BLaER1 treated with 17β-estradiol and CSF1 and Interleukin-3, amounts not matched to agents 10 nM and 100 nM (cell line): ENCODE data around the gene SLC16A12.

Source experiments
- H3K27ac ChIP-seq, 11 experiments: shearing (Covaris generic); formaldehyde crosslinking; 2 replicates each; pipeline ENCODE4 v1.8.1; 2022
- H3K27me3 ChIP-seq, 11 experiments: shearing (Covaris generic); formaldehyde crosslinking; 2 replicates each; pipeline ENCODE4 v1.8.1; 2022
- H3K36me3 ChIP-seq, 11 experiments: shearing (Covaris generic); formaldehyde crosslinking; 2 replicates each; pipeline ENCODE4 v1.8.1; 2022
- H3K4me1 ChIP-seq, 10 experiments: shearing (Covaris generic); formaldehyde crosslinking; 2 replicates each; pipeline ENCODE4 v1.8.1; 2022
- H3K4me2 ChIP-seq, 11 experiments: shearing (Covaris generic); formaldehyde crosslinking; 2 replicates each; pipeline ENCODE4 v1.8.1; 2022
- H3K4me3 ChIP-seq, 10 experiments: shearing (Covaris generic); formaldehyde crosslinking; 2 replicates each; pipeline ENCODE4 v1.8.1; 2022
- H3K9ac ChIP-seq, 11 experiments: shearing (Covaris generic); formaldehyde crosslinking; 2 replicates each; pipeline ENCODE4 v1.8.1; 2022
- H3K9me3 ChIP-seq, 11 experiments: shearing (Covaris generic); formaldehyde crosslinking; replicated peaks in 1 of 11; 2 replicates each; pipeline ENCODE4 v1.8.1; 2022
- H4K20me1 ChIP-seq, 11 experiments: shearing (Covaris generic); formaldehyde crosslinking; 2 replicates each; pipeline ENCODE4 v1.8.1; 2022
- Cebpa-rat ChIP-seq, 11 experiments: shearing (Covaris generic); IDR thresholded peaks; 2 replicates each; pipeline ENCODE4 v1.8.1; 2022

SLC16A12 gene

GRCh38 chr10:89479771-89480446 lies 55.5 kb downstream of the SLC16A12 start:
- no peak overlapping the region for H3K4me3 ChIP-seq
- H3K4me1 ChIP-seq = peaks cover 0 to 18% (median 4%) of the 10 kb centered on the region in 10 experiments; a peak in 10 of 20 replicates
- no peak overlapping the region for H3K9ac ChIP-seq
- H3K27ac ChIP-seq = no peak overlapping the region
- no peaks in the 10 kb centered on the region for H3K36me3 ChIP-seq
- no peaks in the 10 kb centered on the region for H4K20me1 ChIP-seq
- no peak for TF ChIP-seq Cebpa-rat (IDR thresholded peaks at IDR 0.05)
- H3K27me3 ChIP-seq = no peaks in the 10 kb centered on the region
- no peak overlapping the region for H3K4me2 ChIP-seq
- H3K9me3 ChIP-seq = no peaks in the 10 kb centered on the region

GRCh38 chr10:89478739-89479654 lies 56.4 kb downstream of the SLC16A12 start:
- Histone ChIP-seq H3K36me3 (no peaks in the 10 kb centered on the region), H4K20me1 (no peaks in the 10 kb centered on the region), H3K27ac (no peak overlapping the region), H3K9ac (no peak overlapping the region), H3K9me3 (no peaks in the 10 kb centered on the region), H3K4me2 (peak overlapping the region in 2 of 11 experiments; percentile 4 to 39; a peak in 3 of 22 replicates), H3K4me3 (no peak overlapping the region), H3K4me1 (peaks cover 0 to 18% (median 4%) of the 10 kb centered on the region in 10 experiments; a peak in 10 of 20 replicates), H3K27me3 (no peaks in the 10 kb centered on the region)
- TF ChIP-seq Cebpa-rat (IDR thresholded peaks at IDR 0.05) = no peak

GRCh38 chr10:89478085-89478738 lies 57.2 kb downstream of the SLC16A12 start:
- Histone ChIP-seq H3K9me3 (no peaks in the 10 kb centered on the region), H3K4me1 (peaks cover 0 to 18% (median 4%) of the 10 kb centered on the region in 10 experiments; a peak in 10 of 20 replicates), H3K4me2 (peak overlapping the region in 4 of 11 experiments; percentile 10 to 74 (median 46); a peak in 6 of 22 replicates), H4K20me1 (no peaks in the 10 kb centered on the region), H3K27me3 (no peaks in the 10 kb centered on the region), H3K9ac (no peak overlapping the region), H3K27ac (no peak overlapping the region), H3K36me3 (no peaks in the 10 kb centered on the region), H3K4me3 (no peak overlapping the region)
- TF ChIP-seq Cebpa-rat (IDR thresholded peaks at IDR 0.05) = no peak

DNA sequence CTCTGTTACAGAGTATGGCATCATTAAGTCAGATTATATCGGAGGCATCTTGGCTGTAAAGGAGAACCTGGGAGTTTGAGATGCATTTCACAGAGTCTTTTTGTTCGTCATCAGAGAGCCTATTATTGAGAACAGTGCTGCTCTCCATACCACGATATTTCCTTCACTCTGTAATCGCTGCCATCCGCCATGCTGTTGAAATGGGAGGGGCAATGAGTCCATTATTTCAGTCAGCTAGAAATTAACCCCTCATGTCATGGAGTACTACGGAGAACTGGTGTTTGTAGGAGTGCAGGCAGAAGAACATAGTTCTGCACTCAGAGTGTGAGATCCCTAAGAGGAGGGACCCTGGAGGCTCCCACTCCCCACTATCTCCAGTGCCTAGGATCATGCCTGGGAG lies 59.2 kb downstream of the SLC16A12 start:
- no peaks in the 10 kb centered on the region for H4K20me1 ChIP-seq
- no peak overlapping the region for H3K4me2 ChIP-seq
- no peak overlapping the region for H3K4me3 ChIP-seq
- H3K9ac ChIP-seq = no peak overlapping the region
- H3K4me1 ChIP-seq = peaks cover 0 to 18% (median 4%) of the 10 kb centered on the region in 10 experiments; a peak in 10 of 20 replicates
- TF ChIP-seq Cebpa-rat (IDR thresholded peaks at IDR 0.05) = no peak
- no peaks in the 10 kb centered on the region for H3K9me3 ChIP-seq
- H3K36me3 ChIP-seq = no peaks in the 10 kb centered on the region
- no peaks in the 10 kb centered on the region for H3K27me3 ChIP-seq
- H3K27ac ChIP-seq = no peak overlapping the region

- no peak overlapping the region for H3K27ac ChIP-seq
- no peaks in the 10 kb centered on the region for H3K9me3 ChIP-seq
- no peak overlapping the region for H3K4me3 ChIP-seq
- no peaks in the 10 kb centered on the region for H3K27me3 ChIP-seq
- no peaks in the 10 kb centered on the region for H3K36me3 ChIP-seq
- H3K4me1 ChIP-seq = peaks cover 0 to 21% (median 5%) of the 10 kb centered on the region in 10 experiments; a peak in 11 of 20 replicates
- TF ChIP-seq Cebpa-rat (IDR thresholded peaks at IDR 0.05) = no peak
- H4K20me1 ChIP-seq = no peaks in the 10 kb centered on the region
- H3K4me2 ChIP-seq = no peak overlapping the region
- H3K9ac ChIP-seq = no peak overlapping the region
These were observed 59.8 kb downstream of the SLC16A12 start for GRCh38 chr10:89475591-89475998.

- Histone ChIP-seq H3K4me3 (no peak overlapping the region), H3K4me1 (peaks cover 0 to 25% (median 7%) of the 10 kb centered on the region in 10 experiments; a peak in 11 of 20 replicates), H3K27ac (no peak overlapping the region), H3K9me3 (no peaks in the 10 kb centered on the region), H3K36me3 (no peaks in the 10 kb centered on the region), H3K9ac (no peak overlapping the region), H3K27me3 (no peaks in the 10 kb centered on the region), H3K4me2 (no peak overlapping the region), H4K20me1 (no peaks in the 10 kb centered on the region)
- no peak for TF ChIP-seq Cebpa-rat (IDR thresholded peaks at IDR 0.05)
These were observed 60.3 kb downstream of the SLC16A12 start for GRCh38 chr10:89475125-89475524.

DNA sequence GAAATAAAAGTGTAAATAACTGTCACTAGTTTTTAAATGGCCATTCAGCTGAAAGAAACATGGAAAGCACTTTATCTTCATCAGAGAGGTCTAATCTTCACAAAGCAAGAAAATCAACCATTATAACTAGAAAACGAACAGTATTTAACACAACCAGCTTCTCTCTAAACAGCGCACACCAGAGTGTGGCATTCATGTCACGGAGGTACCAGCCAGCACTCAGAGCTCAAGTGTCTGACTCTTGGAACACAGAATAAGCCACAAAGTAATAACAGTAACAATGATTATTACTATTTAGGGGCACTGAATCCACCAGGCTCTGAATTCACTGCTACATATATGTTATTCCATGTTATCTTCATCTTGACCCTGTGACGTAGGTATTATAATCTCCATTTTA lies 60.9 kb downstream of the SLC16A12 start:
- TF ChIP-seq Cebpa-rat (IDR thresholded peaks at IDR 0.05) = no peak
- Histone ChIP-seq H3K4me2 (no peak overlapping the region), H3K4me3 (no peak overlapping the region), H3K9ac (no peak overlapping the region), H4K20me1 (no peaks in the 10 kb centered on the region), H3K36me3 (no peaks in the 10 kb centered on the region), H3K9me3 (no peaks in the 10 kb centered on the region), H3K4me1 (peaks cover 0 to 31% (median 12%) of the 10 kb centered on the region in 10 experiments; a peak in 11 of 20 replicates), H3K27me3 (no peaks in the 10 kb centered on the region), H3K27ac (no peak overlapping the region)

DNA sequence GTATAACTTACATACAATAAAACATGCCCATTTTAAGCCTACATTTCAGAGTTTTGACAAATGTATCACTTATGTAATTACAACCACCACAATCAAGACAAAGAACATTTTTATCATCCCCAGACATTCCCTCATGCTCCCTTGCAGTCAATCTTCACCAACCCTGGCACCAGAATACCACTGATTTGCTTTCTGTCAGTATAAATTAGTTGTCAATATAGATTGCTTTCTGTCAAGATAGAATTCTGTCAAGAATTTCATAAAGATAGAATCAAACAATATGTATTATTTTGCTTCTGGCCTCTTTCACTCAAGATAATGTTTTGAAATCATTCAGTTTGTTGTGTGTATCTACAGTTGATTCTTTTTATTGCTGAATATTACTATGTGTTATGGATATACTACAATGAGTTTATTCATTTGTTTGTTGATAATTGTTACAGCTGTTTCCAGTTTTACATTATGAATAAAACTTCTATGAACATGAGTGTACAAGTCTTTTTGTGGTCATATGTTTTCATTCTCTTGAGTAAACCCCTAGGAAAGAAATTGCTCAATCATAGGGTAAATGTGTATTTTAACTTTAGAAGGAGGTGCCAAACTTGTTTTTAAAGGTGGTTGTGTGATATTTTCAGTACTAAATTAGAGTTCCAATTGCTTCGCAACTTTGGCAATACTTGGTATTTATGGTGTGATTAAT lies 64.1 kb downstream of the SLC16A12 start:
- H3K9me3 ChIP-seq = no peaks in the 10 kb centered on the region
- H3K27ac ChIP-seq = no peak overlapping the region
- no peak overlapping the region for H3K9ac ChIP-seq
- no peaks in the 10 kb centered on the region for H3K27me3 ChIP-seq
- no peak for TF ChIP-seq Cebpa-rat (IDR thresholded peaks at IDR 0.05)
- H3K4me2 ChIP-seq = 0 out of 22 replicates have a peak overlapping the region, but pooled peaks of 1 of the 11 experiments have one; percentile 70
- H3K4me1 ChIP-seq = peaks cover 0 to 24% (median 10%) of the 10 kb centered on the region in 10 experiments; a peak in 10 of 20 replicates
- H3K36me3 ChIP-seq = no peaks in the 10 kb centered on the region
- H3K4me3 ChIP-seq = no peak overlapping the region
- no peaks in the 10 kb centered on the region for H4K20me1 ChIP-seq
